Inflammatory macrophage (primary cell): ENCODE results near the gene KRTAP20-3.

Experiments used
- DNase-seq, 2 donors: peaks; one replicate each; pipeline ENCODE4 v3.0.0-alpha.2; 2020 to 2022
- total RNA-seq, 18 experiments: gene quantifications; one replicate each; lab custom pipeline; 2026; ENCODE audit warnings: mixed read lengths in 6 of 18, inconsistent platforms in 2 of 18; lab: John Stamatoyannopoulos, UW

Gene KRTAP20-3
- 0 to 0.03 (median 0) reads per million in 18 experiments for total RNA-seq

GRCh38 chr21:30642564-30642963 lies at the start of gene KRTAP20-3:
Gene KRTAP20-3 (plus strand): TSS chr21:30642864.
- no peak for DNase-seq

- no peak for DNase-seq
Measured at GRCh38 chr21:30598802-30599201, 43.9 kb upstream of the KRTAP20-3 start, which contains the start of gene KRTAP6-2. Gene KRTAP6-2 (minus strand): TSS chr21:30598902. CDS start chr21:30598874, 28 bp downstream.

- no peak for DNase-seq
Measured at GRCh38 chr21:30600787-30601186, 41.9 kb upstream of the KRTAP20-3 start, which contains the start of gene KRTAP22-1. Gene KRTAP22-1 (plus strand): TSS chr21:30601087.

- DNase-seq: no peak
Measured at GRCh38 chr21:30605968-30606367, 36.7 kb upstream of the KRTAP20-3 start.

- DNase-seq: no peak
Measured at GRCh38 chr21:30612132-30612531, 30.5 kb upstream of the KRTAP20-3 start.

GRCh38 chr21:30613836-30614235 lies 28.8 kb upstream of the KRTAP20-3 start, which contains the start of gene KRTAP6-1:
Gene KRTAP6-1 (minus strand): TSS chr21:30613930. CDS start chr21:30613904, 26 bp downstream.
- DNase-seq: no peak

- DNase-seq: no peak
Measured at GRCh38 chr21:30615199-30615598, 27.5 kb upstream of the KRTAP20-3 start.

GRCh38 chr21:30616125-30616524 lies 26.5 kb upstream of the KRTAP20-3 start, which contains the start of gene KRTAP20-1:
Gene KRTAP20-1 (plus strand): TSS chr21:30616425. CDS start chr21:30616455, 30 bp downstream.
- no peak for DNase-seq

GRCh38 chr21:30620080-30620479 lies 22.6 kb upstream of the KRTAP20-3 start:
- DNase-seq: no peak

GRCh38 chr21:30620522-30620921 lies 22.1 kb upstream of the KRTAP20-3 start, which contains the start of gene KRTAP20-4:
Gene KRTAP20-4 (plus strand): TSS chr21:30620627.
- DNase-seq: no peak

GRCh38 chr21:30623362-30623761 lies 19.3 kb upstream of the KRTAP20-3 start:
- DNase-seq: no peak

- DNase-seq: no peak
Measured at GRCh38 chr21:30625449-30626165, 17.1 kb upstream of the KRTAP20-3 start.

GRCh38 chr21:30628109-30628508 lies 14.6 kb upstream of the KRTAP20-3 start:
- DNase-seq: no peak

GRCh38 chr21:30629200-30629599 lies 13.5 kb upstream of the KRTAP20-3 start:
- no peak for DNase-seq

GRCh38 chr21:30634906-30635305 lies 7.8 kb upstream of the KRTAP20-3 start, which contains the start of gene KRTAP20-2:
Gene KRTAP20-2 (plus strand): TSS chr21:30635206. CDS start chr21:30635264, 58 bp downstream.
- no peak for DNase-seq

GRCh38 chr21:30638686-30639085 lies 4.0 kb upstream of the KRTAP20-3 start:
- no peak for DNase-seq

GRCh38 chr21:30646904-30647414 lies 4.3 kb downstream of the KRTAP20-3 start:
- no peak for DNase-seq

- DNase-seq: no peak
Measured at GRCh38 chr21:30652891-30653290, 10.2 kb downstream of the KRTAP20-3 start.

- DNase-seq: no peak
Measured at GRCh38 chr21:30668776-30669175, 26.1 kb downstream of the KRTAP20-3 start.

- no peak for DNase-seq
Measured at GRCh38 chr21:30672985-30673650, 30.5 kb downstream of the KRTAP20-3 start.

GRCh38 chr21:30674312-30674711 lies 31.6 kb downstream of the KRTAP20-3 start:
- no peak for DNase-seq

- no peak for DNase-seq
Measured at GRCh38 chr21:30676737-30677136, 34.1 kb downstream of the KRTAP20-3 start.

GRCh38 chr21:30680586-30680985 lies 37.9 kb downstream of the KRTAP20-3 start:
- no peak for DNase-seq
